ENCODE measurements around the gene RALGPS1. TPM values are rescaled to one million over a fixed set of nuclear protein-coding genes. Genes with fewer than 3 reads are reported as not detected.
A peak's percentile ranks its signal among the peaks of the same experiment; 100 is the strongest.

The RALGPS1 gene
- total RNA-seq, 6 donors from 2014 or later: 12.3 to 52.4 (median 17.1) TPM

DNA sequence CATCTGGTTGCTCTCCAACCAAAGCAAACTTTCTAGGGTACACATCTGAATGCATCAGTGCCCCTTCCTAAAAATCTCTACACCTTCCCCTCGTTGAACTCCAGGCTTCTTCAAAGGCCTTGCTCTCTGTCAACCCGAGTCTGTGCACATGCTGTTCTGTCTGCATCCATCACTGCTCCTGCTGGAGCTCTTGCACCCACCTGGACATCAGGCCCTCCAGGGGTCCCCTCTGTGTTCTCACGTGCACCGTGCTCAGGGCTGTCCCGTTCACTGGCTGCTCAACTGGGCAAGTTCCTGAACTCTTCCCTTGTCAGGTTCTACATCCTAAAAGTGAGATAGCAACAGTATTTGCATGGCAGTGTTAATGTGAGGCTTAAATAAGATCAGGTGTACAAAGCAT, 270.6 kb downstream of the RALGPS1 start:
- TF ChIP-seq EP300 (IDR thresholded peaks at IDR 0.05) (no peak), POLR2AphosphoS5 (IDR thresholded peaks at IDR 0.05) (no peak), POLR2A (IDR thresholded peaks at IDR 0.05) (no peak)
- TF ChIP-seq, protein P1, sequence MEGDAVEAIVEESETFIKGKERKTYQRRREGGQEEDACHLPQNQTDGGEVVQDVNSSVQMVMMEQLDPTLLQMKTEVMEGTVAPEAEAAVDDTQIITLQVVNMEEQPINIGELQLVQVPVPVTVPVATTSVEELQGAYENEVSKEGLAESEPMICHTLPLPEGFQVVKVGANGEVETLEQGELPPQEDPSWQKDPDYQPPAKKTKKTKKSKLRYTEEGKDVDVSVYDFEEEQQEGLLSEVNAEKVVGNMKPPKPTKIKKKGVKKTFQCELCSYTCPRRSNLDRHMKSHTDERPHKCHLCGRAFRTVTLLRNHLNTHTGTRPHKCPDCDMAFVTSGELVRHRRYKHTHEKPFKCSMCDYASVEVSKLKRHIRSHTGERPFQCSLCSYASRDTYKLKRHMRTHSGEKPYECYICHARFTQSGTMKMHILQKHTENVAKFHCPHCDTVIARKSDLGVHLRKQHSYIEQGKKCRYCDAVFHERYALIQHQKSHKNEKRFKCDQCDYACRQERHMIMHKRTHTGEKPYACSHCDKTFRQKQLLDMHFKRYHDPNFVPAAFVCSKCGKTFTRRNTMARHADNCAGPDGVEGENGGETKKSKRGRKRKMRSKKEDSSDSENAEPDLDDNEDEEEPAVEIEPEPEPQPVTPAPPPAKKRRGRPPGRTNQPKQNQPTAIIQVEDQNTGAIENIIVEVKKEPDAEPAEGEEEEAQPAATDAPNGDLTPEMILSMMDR (IDR thresholded peaks at IDR 0.05): no peak
- H3K4me3 ChIP-seq: no peak overlapping the region
- H3K36me3 ChIP-seq: no peaks in the 10 kb centered on the region
- WGBS, 2 donors: 79 to 91% methylated on average over 4 of the region's 5 CpGs
- no peaks in the 10 kb centered on the region for H3K27me3 ChIP-seq
- ATAC-seq (ENCODE audit: low FRiP score in 2 of 2) (no peak), DNase-seq (no peak)
- peaks cover 11 to 35% (median 22%) of the 10 kb centered on the region in 4 donors for H3K4me1 ChIP-seq
- no peaks in the 10 kb centered on the region for H3K9me3 ChIP-seq
- peak overlapping the region in 1 of 4 donors; percentile 78 for H3K27ac ChIP-seq

DNA sequence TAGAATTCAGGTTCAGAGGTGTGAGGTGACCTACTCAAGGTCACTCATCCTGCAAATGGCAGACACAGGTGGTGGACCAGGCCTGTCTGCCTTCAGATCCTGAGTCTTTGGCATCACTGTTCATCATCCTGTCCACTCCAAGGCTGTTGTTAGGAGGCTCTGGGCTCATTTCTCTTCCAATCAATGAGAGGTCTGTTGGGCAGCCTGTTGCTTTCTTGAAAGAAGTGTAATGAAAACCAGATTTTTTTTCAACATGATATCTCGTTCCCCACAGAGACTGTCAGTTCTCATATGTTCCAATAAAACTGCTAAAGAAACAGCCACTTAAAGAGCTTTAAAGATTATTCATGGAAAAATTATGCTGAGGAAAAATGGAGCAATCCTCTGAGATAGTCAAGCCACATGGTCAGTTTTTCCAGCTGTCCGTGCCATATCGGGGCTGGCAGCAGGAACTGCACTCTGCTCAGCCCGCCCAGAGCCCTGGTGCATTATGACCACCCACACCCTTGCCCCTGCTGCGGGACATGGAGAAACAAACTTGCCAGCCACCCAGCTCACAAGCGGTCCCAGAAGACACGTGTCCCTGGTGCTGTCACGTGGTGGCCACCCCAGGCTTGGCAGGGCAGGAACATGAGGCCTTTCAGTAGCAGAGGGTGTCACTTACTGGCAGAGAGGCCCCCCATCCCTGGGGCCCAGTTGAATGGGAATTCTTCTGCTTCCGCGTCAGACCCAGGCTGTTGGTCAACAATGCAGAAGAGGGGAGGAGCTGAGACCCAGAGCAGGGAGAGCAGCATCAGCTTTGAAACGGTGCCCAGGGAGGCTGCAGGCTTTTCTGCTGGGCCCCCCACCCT, 271.6 kb downstream of the RALGPS1 start:
- no peaks in the 10 kb centered on the region for H3K36me3 ChIP-seq

DNA sequence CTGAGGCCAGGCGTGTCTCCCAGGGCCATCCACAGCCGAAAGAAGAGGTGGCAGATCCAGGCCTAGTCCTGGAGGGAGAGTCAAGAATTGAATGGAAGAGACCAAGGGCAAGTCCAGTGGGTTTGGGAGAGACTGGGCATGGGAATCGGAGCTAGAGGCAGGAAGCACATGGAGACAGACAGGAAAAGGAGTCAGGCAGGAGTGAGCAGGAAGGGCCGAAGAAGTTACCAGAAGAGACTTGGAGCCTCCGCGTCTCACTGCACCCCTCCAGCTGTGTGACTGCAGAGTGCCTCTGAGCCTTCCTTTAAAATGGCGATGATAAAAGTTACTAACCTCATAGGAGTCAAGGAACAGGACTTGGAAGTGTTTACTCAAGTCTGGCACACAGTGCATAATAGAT, 272.2 kb downstream of the RALGPS1 start:
- H3K36me3 ChIP-seq: no peaks in the 10 kb centered on the region
- no peaks in the 10 kb centered on the region for H3K9me3 ChIP-seq
- 47 to 74% methylated on average over 6 to 7 of the region's 7 CpGs for WGBS, 2 donors
- ATAC-seq (ENCODE audit: low FRiP score in 2 of 2): peak in 1 of 2 donors; percentile 4
- H3K27me3 ChIP-seq: no peaks in the 10 kb centered on the region
- H3K4me1 ChIP-seq: peaks cover 11 to 35% (median 22%) of the 10 kb centered on the region in 4 donors
- TF ChIP-seq EP300 (IDR thresholded peaks at IDR 0.05) (no peak), POLR2A (IDR thresholded peaks at IDR 0.05) (no peak), POLR2AphosphoS5 (IDR thresholded peaks at IDR 0.05) (no peak)
- TF ChIP-seq, protein P1 (IDR thresholded peaks at IDR 0.05): no peak
- H3K27ac ChIP-seq: peak overlapping the region; percentile 69 to 83 (median 76)
- no peak for DNase-seq
- H3K4me3 ChIP-seq: no peak overlapping the region

More for the DNA sequence above, 271.6 kb downstream of the RALGPS1 start:
- Histone ChIP-seq H3K4me1 (peaks cover 11 to 35% (median 22%) of the 10 kb centered on the region in 4 donors), H3K27ac (peak overlapping the region; percentile 69 to 83 (median 76)), H3K9me3 (no peaks in the 10 kb centered on the region), H3K4me3 (no peak overlapping the region), H3K27me3 (no peaks in the 10 kb centered on the region)
- TF ChIP-seq EP300 (IDR thresholded peaks at IDR 0.05) (peak in 2 of 4 donors; percentile 52 to 69), POLR2A (IDR thresholded peaks at IDR 0.05) (no peak), POLR2AphosphoS5 (IDR thresholded peaks at IDR 0.05) (peak; percentile 73 to 87)
- TF ChIP-seq, protein P1 (IDR thresholded peaks at IDR 0.05): no peak
- DNase-seq (peak in 1 of 2 donors; percentile 49), ATAC-seq (ENCODE audit: low FRiP score in 2 of 2) (peak; percentile 79 to 88)
- WGBS, 2 donors: 38 to 45% methylated on average over 5 to 11 of the region's 11 CpGs

DNA sequence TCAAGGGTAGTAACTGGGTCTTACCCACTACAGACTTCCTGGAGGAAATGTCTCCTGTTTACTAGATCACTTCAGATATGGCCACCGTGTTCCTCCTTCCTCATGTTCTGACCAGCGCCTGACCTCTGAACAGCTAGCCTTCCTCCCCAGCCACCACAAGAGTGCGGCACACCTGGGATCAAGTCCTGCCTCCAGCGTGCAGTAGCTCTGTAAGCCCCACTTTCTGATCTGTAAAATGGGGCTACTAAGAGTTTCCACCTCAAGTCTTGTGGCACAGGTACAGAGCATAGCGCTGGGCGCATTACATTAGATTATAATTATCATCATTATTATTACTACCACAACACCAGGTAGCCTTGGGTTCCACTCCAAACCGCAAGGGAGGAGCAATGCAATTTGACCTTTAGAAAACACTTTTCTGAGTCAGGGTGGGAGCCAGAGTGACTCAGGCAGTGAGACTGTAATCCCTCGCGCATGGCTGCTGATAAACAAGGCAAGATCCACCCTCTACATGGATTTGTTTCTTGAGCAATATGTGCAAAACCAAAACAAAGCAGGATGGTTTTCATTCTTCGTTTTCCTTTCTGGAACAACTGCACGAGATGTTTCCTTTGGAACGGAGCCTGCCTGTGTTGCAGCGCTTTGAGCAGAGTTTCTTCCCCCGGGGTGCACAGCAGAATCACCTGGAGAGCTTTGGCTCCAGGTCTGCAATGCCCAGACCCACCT, 272.8 kb downstream of the RALGPS1 start:
- TF ChIP-seq EP300 (IDR thresholded peaks at IDR 0.05) (peak in 1 of 4 donors; percentile 59), POLR2A (IDR thresholded peaks at IDR 0.05) (no peak), POLR2AphosphoS5 (IDR thresholded peaks at IDR 0.05) (peak; percentile 71 to 76)
- H3K36me3 ChIP-seq: no peaks in the 10 kb centered on the region
- WGBS, 2 donors: 65 to 68% methylated on average over 14 of the region's 14 CpGs
- H3K27me3 ChIP-seq: no peaks in the 10 kb centered on the region
- H3K4me3 ChIP-seq: no peak overlapping the region
- H3K4me1 ChIP-seq: peaks cover 11 to 35% (median 22%) of the 10 kb centered on the region in 4 donors
- no peaks in the 10 kb centered on the region for H3K9me3 ChIP-seq
- DNase-seq (peak in 1 of 2 donors; percentile 37), ATAC-seq (ENCODE audit: low FRiP score in 2 of 2) (peak; percentile 62 to 85)
- peak overlapping the region; percentile 69 to 83 (median 76) for H3K27ac ChIP-seq

DNA sequence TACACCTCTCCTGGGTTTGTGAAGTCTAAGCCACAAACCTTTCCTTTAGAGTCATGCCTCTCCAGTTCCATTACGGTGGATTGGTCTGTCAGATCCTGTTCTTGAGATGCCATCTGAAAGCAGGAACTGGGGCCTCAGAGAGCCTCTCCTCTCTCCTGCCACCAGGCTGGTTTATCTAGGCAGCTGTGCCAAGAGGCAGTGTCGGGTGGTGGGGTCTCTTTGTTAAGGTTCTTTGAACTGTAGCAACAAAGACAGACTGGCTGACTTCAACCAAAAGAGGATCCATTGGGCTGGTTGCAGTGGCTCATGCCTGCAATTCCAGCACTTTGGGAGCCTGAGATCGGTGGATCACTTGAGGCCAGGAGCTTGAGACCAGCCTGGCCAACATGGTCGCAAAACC, 273.8 kb downstream of the RALGPS1 start:
- Histone ChIP-seq H3K9me3 (no peaks in the 10 kb centered on the region), H3K36me3 (no peaks in the 10 kb centered on the region), H3K4me1 (peaks cover 11 to 35% (median 22%) of the 10 kb centered on the region in 4 donors), H3K4me3 (no peak overlapping the region), H3K27me3 (no peaks in the 10 kb centered on the region), H3K27ac (peak overlapping the region in 1 of 4 donors; percentile 3)
- DNase-seq (no peak), ATAC-seq (ENCODE audit: low FRiP score in 2 of 2) (no peak)
- TF ChIP-seq EP300 (IDR thresholded peaks at IDR 0.05): no peak
- no peak for TF ChIP-seq POLR2AphosphoS5 (IDR thresholded peaks at IDR 0.05)
- no peak for TF ChIP-seq POLR2A (IDR thresholded peaks at IDR 0.05)
- TF ChIP-seq, protein P1 (IDR thresholded peaks at IDR 0.05): no peak
- 94 to 97% methylated on average over 3 to 4 of the region's 4 CpGs for WGBS, 2 donors
